Fibroblast of lung (primary cell): Measurements from ENCODE around the gene DAPK1. TPM values are rescaled to one million over a fixed set of nuclear protein-coding genes. Genes with fewer than 3 reads are reported as not detected.

Experiments
- DNase-seq, 2 donors: peaks; one replicate each; pipeline versions ENCODE4 v3.0.0 to v3.0.0-alpha.2; 2010; ENCODE audit warnings: low read depth in 2 of 2
- H2AFZ ChIP-seq: 2 replicates; pipeline ENCODE4 v1.5.1; 2012; ENCODE audit warnings: low read length, control low read depth, inconsistent platforms
- H3K27ac ChIP-seq: 2 replicates; pipeline ENCODE4 v1.5.1; 2011; ENCODE audit warnings: low read length, control low read depth; ENCODE audit not compliant: insufficient read depth
- H3K27me3 ChIP-seq: 2 replicates; pipeline ENCODE4 v1.5.1; 2011; ENCODE audit warnings: mild to moderate bottlenecking, low read length; ENCODE audit not compliant: control insufficient read depth, insufficient read depth
- H3K36me3 ChIP-seq: 2 replicates; pipeline ENCODE4 v1.5.1; 2011; ENCODE audit warnings: low read length; ENCODE audit not compliant: control insufficient read depth, insufficient read depth
- H3K4me1 ChIP-seq: 2 replicates; pipeline ENCODE4 v1.5.1; 2011; ENCODE audit warnings: low read length; ENCODE audit not compliant: control insufficient read depth, insufficient read depth; ENCODE audit errors: extremely low read depth
- H3K4me2 ChIP-seq: 2 replicates; pipeline ENCODE4 v1.5.1; 2011; ENCODE audit warnings: low read length, control low read depth; ENCODE audit not compliant: insufficient read depth; ENCODE audit errors: extremely low read depth
- H3K4me3 ChIP-seq, 4 experiments: fragments of 200-600 bp in 1 of 4; sonication (generic) in 1 of 4; replicated peaks in 1 of 4; 2 replicates each; pipeline ENCODE4 v1.5.1; 2011 to 2016; ENCODE audit warnings: low read length in 4 of 4, low read depth in 3 of 4, mild to moderate bottlenecking in 3 of 4, control low read depth in 2 of 4, inconsistent platforms in 1 of 4, mixed read lengths in 1 of 4; ENCODE audit not compliant: insufficient read depth in 1 of 4; ENCODE audit errors: control extremely low read depth in 1 of 4
- H3K79me2 ChIP-seq: 2 replicates; pipeline ENCODE4 v1.5.1; 2012; ENCODE audit warnings: mild to moderate bottlenecking, low read length, inconsistent platforms; ENCODE audit not compliant: control insufficient read depth, insufficient read depth
- H3K9ac ChIP-seq: 2 replicates; pipeline ENCODE4 v1.5.1; 2011; ENCODE audit warnings: mild to moderate bottlenecking, low read length, control low read depth; ENCODE audit not compliant: insufficient read depth
- H3K9me3 ChIP-seq: 2 replicates; pipeline ENCODE4 v1.5.1; 2012; ENCODE audit warnings: low read depth, low read length; ENCODE audit not compliant: control insufficient read depth, insufficient read depth
- H4K20me1 ChIP-seq: 2 replicates; pipeline ENCODE4 v1.5.1; 2011; ENCODE audit warnings: low read length; ENCODE audit not compliant: control insufficient read depth, insufficient read depth; ENCODE audit errors: extremely low read depth
- CTCF ChIP-seq, 2 donors: IDR thresholded peaks in 1 of 2; conservative IDR thresholded peaks in 1 of 2; 1 replicate in 1 of 2; 2 replicates in 1 of 2; pipeline ENCODE4 v1.5.1; 2011 to 2012; ENCODE audit warnings: low read length in 2 of 2, control low read depth in 1 of 2, inconsistent platforms in 1 of 2, low read depth in 1 of 2, mild to moderate bottlenecking in 1 of 2
- EZH2 ChIP-seq: IDR thresholded peaks from 2 replicates; pipeline ENCODE4 v1.5.1; 2012; ENCODE audit warnings: low read length, control low read depth, mild to moderate bottlenecking; ENCODE audit errors: missing control alignments
- polyA plus RNA-seq, 2 donors: library from polyadenylated mRNA; depleted of rRNA in 1 of 2; stranded (reverse) in 1 of 2; unstranded in 1 of 2; fragments of >200 nt; gene quantifications; 2 replicates each; pipeline ENCODE4 v1.2.1, GENCODE V29; 2011 to 2012; ENCODE audit warnings: missing spikeins in 1 of 2
- total RNA-seq: library from RNA; depleted of rRNA; stranded (reverse); fragments of >200 nt; gene quantifications from 2 replicates; pipeline ENCODE4 v1.2.1, GENCODE V29; 2014

DAPK1 gene
- total and polyA plus RNA-seq, 2 donors (not counting 1 experiment from before 2014, with no cell fraction given) = 1.1 to 15.5 TPM

GRCh38 chr9:87507576-87507975 lies 9.9 kb downstream of the DAPK1 start:
- no peaks in the 10 kb centered on the region for H3K36me3 ChIP-seq
- no peaks in the 10 kb centered on the region for H3K27me3 ChIP-seq
- no peak overlapping the region for H3K4me3 ChIP-seq
- no peak for TF ChIP-seq EZH2
- no peak for TF ChIP-seq CTCF (conservative IDR thresholded peaks at IDR 0.05 in 1 of 2, IDR thresholded peaks at IDR 0.05 in 1 of 2; ENCODE audit: low read depth in 1 of 2, low read length in 2 of 2)
- no peaks in the 10 kb centered on the region for H3K79me2 ChIP-seq
- H3K27ac ChIP-seq = no peak overlapping the region
- DNase-seq = no peak
- no peaks in the 10 kb centered on the region for H3K4me1 ChIP-seq
- no peak overlapping the region for H3K9ac ChIP-seq
- no peaks in the 10 kb centered on the region for H3K9me3 ChIP-seq
- no peak overlapping the region for H3K4me2 ChIP-seq
- no peaks in the 10 kb centered on the region for H4K20me1 ChIP-seq
- no peak overlapping the region for H2AFZ ChIP-seq

DNA sequence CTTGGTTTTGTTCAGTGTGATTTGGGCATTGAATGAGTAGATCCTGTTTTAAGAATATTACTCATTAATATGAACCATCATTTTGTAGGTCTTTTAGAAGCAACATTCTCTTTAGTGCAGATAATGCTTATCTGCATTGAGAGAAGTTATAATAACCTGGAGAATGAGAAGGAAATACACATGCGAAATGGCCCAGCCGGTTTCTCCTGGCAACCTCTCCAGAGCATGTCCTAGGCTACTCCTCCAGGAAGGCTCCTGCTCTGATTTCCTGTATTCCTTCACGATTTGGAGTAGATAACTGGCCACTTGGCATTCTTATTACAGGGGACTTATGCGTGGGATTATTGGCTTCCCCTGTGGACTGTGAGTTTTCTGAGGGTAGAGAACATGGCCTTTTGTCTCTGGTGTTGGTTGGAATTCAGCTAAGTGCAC lies 12.6 kb downstream of the DAPK1 start:
- TF ChIP-seq CTCF (conservative IDR thresholded peaks at IDR 0.05 in 1 of 2, IDR thresholded peaks at IDR 0.05 in 1 of 2; ENCODE audit: low read depth in 1 of 2, low read length in 2 of 2) (no peak), EZH2 (no peak)
- H3K4me2 ChIP-seq = no peak overlapping the region
- no peaks in the 10 kb centered on the region for H3K79me2 ChIP-seq
- no peak overlapping the region for H3K27ac ChIP-seq
- H3K9ac ChIP-seq = no peak overlapping the region
- no peaks in the 10 kb centered on the region for H3K27me3 ChIP-seq
- no peak overlapping the region for H2AFZ ChIP-seq
- no peaks in the 10 kb centered on the region for H4K20me1 ChIP-seq
- DNase-seq = no peak
- no peak overlapping the region for H3K4me3 ChIP-seq
- H3K4me1 ChIP-seq = no peaks in the 10 kb centered on the region
- H3K9me3 ChIP-seq = no peaks in the 10 kb centered on the region
- no peaks in the 10 kb centered on the region for H3K36me3 ChIP-seq

DNA sequence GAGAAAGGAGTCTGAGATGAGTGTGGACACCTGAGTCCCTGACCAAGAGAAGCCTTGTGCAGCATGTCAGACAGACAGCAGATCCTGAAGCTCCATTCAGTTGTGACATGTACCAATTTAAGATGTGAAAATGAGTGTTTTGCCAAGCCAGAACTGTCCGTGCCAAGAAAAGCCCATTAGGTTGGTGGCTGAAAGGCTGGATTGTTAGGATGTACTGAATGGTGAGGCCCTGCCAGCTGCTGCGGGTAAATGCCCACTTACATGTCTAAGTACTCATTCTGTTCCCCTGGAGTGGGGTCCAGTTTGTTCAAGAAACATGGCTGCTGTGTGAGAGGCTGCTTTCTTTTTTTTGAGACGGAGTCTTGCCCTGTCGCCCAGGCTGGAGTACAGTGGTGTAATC lies 14.6 kb downstream of the DAPK1 start:
- Histone ChIP-seq H3K4me1 (no peaks in the 10 kb centered on the region), H3K9me3 (no peaks in the 10 kb centered on the region), H3K79me2 (no peaks in the 10 kb centered on the region), H3K4me2 (no peak overlapping the region), H3K27me3 (no peaks in the 10 kb centered on the region), H3K9ac (no peak overlapping the region), H3K27ac (no peak overlapping the region), H4K20me1 (no peaks in the 10 kb centered on the region), H2AFZ (no peak overlapping the region), H3K4me3 (no peak overlapping the region), H3K36me3 (no peaks in the 10 kb centered on the region)
- TF ChIP-seq CTCF (conservative IDR thresholded peaks at IDR 0.05 in 1 of 2, IDR thresholded peaks at IDR 0.05 in 1 of 2; ENCODE audit: low read depth in 1 of 2, low read length in 2 of 2) (no peak), EZH2 (no peak)
- DNase-seq = no peak
